ENCODE measurements around the gene CNTN5.

The CNTN5 gene

GRCh38 chr11:99589771-99590170, 569.0 kb downstream of the CNTN5 start:
- no peak for TF ChIP-seq CTCF (IDR thresholded peaks at IDR 0.05; ENCODE audit: control extremely low read depth, extremely low read depth, low read depth, missing control alignments)
- CTCF ChIA-PET, result no interaction called here
- POLR2A ChIA-PET, result no interaction called here

GRCh38 chr11:99592266-99592665, 571.5 kb downstream of the CNTN5 start:
- TF ChIP-seq CTCF (IDR thresholded peaks at IDR 0.05; ENCODE audit: control extremely low read depth, extremely low read depth, low read depth, missing control alignments), result no peak
- no peak for DNase-seq (ENCODE audit: extremely low spot score)
- ChIA-PET CTCF (no interaction called here), POLR2A (no interaction called here)

More at GRCh38 chr11:99589771-99590170, 569.0 kb downstream of the CNTN5 start:
- DNase-seq (ENCODE audit: extremely low spot score), result no peak

DNA sequence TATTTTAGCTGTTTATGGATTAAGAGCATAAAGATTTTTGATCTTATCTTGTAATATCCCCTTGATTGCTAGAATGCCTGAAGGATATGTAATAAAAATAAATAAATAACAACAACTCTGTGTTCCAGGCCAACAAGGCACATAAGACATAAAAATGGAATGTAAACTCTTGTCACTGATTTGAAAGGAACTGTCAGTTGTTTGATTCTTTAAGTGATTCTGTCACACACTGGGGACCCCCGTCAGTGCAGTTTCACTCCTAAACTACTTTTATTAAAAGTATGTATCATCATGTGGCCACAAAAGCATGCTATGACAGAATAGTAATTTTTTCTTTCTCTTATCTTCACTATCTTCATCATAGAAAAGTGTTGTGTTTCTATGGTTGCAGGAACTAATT, 572.4 kb downstream of the CNTN5 start:
- no peak for DNase-seq (ENCODE audit: extremely low spot score)
- ChIA-PET CTCF (interaction anchor here (1.1 to 1.7 kb wide), 2 partner anchors 19 to 100 kb away, joined by 3 to 5 read pairs; no protein-coding TSS in a partner anchor), POLR2A (no interaction called here)
- TF ChIP-seq CTCF (IDR thresholded peaks at IDR 0.05; ENCODE audit: control extremely low read depth, extremely low read depth, low read depth, missing control alignments), result no peak

DNA sequence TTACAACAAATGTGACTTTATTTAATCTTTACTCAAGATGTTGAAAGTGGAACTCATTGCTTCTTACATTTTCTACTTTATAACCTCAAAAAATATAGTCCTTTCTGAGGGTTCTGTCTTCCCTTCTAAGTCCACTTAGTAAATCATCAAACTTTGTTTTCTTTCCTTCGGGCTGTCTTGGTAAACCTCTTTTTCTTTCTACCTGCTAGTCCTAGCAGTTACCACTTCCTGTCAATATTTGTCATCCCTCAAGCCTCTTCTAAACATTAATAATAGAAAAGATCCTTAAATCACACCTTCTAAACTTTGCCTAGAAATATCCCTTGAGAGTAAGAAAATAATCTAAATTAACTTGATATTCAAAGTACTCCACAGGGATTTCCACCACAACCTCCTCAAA, 580.4 kb downstream of the CNTN5 start:
- no peak for DNase-seq (ENCODE audit: extremely low spot score)
- ChIA-PET POLR2A (no interaction called here), CTCF (no interaction called here)
- TF ChIP-seq CTCF (IDR thresholded peaks at IDR 0.05; ENCODE audit: control extremely low read depth, extremely low read depth, low read depth, missing control alignments), result no peak

DNA sequence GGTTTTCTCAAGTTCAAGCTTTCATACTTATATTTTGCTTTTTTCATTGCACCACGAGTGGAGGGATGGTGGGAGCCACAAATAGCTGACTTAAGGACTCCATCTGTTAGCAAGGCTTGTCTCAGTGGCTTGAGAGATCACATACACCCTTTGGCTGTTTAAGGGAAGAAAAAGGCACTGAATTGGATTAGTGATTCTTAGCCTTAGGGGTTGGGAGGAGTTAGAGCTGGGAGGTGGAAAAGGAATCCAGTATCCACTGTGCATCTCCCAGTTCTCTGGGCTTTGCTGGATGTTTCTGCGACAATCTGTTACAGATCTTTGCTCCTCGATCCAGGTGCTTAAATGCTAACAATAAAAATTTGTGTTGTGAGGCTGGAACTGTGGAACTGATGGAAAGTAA, 593.6 kb downstream of the CNTN5 start:
- no peak for DNase-seq (ENCODE audit: extremely low spot score)
- no peak for TF ChIP-seq CTCF (IDR thresholded peaks at IDR 0.05; ENCODE audit: control extremely low read depth, extremely low read depth, low read depth, missing control alignments)
- POLR2A ChIA-PET, result no interaction called here
- CTCF ChIA-PET, result no interaction called here

DNA sequence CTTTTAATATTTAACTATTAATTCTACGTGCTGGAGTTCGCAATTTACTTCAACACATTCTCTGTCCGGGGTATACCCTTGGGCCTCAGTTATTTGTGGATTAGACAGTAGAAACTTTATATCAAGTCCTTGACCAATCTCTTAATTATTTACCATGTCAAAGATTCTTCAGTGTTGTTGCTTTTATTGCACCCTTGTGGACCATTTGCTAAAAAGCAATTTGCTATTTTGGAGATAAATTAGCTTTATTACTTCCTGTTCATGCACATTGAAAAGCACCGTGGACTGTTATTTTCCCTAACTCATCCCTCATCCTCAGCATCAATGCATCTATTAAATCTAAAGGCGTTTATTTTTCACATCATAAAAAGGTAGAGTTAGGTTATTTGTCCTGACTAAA, 609.9 kb downstream of the CNTN5 start:
- no peak for TF ChIP-seq CTCF (IDR thresholded peaks at IDR 0.05; ENCODE audit: control extremely low read depth, extremely low read depth, low read depth, missing control alignments)
- ChIA-PET CTCF (no interaction called here), POLR2A (no interaction called here)
- no peak for DNase-seq (ENCODE audit: extremely low spot score)

DNA sequence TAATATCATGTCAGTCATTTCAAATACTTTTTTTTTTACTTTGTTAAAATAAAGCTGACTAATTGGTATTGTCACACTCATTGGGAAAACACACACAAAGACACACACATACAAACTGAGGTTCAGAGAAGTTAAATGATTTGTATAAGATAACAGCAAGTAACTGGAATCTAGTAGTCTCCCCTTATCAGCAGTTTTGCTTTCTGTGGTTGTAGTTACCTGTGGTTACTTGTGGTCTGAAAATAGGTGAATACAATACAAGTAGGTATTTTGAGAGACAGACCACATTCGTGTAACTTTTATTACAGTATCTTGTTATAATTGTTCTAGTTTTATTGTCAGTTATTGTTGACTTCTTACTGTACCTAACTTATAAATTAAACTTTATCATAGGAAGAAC, 610.9 kb downstream of the CNTN5 start:
- POLR2A ChIA-PET, result no interaction called here
- no peak for DNase-seq (ENCODE audit: extremely low spot score)
- CTCF ChIA-PET, result no interaction called here
- no peak for TF ChIP-seq CTCF (IDR thresholded peaks at IDR 0.05; ENCODE audit: control extremely low read depth, extremely low read depth, low read depth, missing control alignments)
